Astrocyte of the spinal cord (primary cell): ENCODE data around the gene TEX54.
A peak's percentile ranks its signal among the peaks of the same experiment; 100 is the strongest.
"Not testable (repeated sequence)": the region's sequence is repeated elsewhere in the genome, so short reads cannot be mapped to it uniquely, and the experiment has no call there.

Experiments
- DNase-seq: peaks from one replicate; pipeline ENCODE4 v3.0.0; 2011; ENCODE audit warnings: low read depth, low spot score
- H3K4me3 ChIP-seq: 2 replicates; pipeline ENCODE4 v1.5.1; 2011; ENCODE audit warnings: low read depth, mild to moderate bottlenecking, low read length, moderate library complexity
- in situ Hi-C: cut with HindIII; loops from 2 replicates; pipeline ENCODE4 v1.10.0; 2017; ENCODE audit warnings: low sequenced_read_pairs
- TF ChIP-seq, protein P1 (sequence below): IDR thresholded peaks from 2 replicates; pipeline ENCODE4 v1.5.1; 2012; ENCODE audit warnings: low read depth, mild to moderate bottlenecking, low read length, inconsistent platforms

Gene TEX54

DNA sequence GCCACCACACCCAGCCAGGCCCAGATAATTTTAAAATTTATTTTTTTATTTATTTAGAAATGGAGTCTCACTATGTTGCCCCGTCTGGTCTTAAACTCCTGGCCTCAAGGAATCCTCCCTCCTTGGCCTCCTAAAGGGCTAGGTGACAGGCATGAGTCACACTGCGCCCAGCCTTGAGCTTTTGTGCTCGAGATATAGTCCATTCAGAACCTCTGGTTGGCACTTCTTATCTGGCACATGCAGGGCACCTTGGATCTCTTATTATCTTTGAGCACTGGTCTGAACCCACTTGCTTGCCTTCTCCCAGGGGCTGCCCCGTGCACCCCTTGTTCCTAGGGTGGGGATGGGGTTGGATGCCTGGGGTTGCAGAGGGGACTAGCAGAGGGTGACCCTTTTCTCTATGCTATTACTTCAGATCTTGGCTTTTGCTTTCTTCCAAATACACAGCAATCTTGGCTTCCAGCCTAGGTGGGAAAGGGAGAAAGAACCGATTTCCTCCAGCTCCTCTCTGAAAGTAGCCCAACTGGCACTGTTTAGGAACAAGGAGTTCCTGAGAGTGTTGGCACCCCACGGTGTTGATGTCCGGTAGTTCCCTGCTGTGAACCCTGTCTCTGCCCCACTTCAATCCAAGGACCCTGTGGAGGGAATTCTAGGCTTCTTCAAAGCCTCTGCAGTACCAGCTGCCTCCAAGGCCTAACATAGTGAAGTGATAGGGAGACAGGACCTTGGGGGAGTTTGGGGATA lies 46.8 kb upstream of the TEX54 start:
- peak; percentile 44 for DNase-seq
- TF ChIP-seq, protein P1, sequence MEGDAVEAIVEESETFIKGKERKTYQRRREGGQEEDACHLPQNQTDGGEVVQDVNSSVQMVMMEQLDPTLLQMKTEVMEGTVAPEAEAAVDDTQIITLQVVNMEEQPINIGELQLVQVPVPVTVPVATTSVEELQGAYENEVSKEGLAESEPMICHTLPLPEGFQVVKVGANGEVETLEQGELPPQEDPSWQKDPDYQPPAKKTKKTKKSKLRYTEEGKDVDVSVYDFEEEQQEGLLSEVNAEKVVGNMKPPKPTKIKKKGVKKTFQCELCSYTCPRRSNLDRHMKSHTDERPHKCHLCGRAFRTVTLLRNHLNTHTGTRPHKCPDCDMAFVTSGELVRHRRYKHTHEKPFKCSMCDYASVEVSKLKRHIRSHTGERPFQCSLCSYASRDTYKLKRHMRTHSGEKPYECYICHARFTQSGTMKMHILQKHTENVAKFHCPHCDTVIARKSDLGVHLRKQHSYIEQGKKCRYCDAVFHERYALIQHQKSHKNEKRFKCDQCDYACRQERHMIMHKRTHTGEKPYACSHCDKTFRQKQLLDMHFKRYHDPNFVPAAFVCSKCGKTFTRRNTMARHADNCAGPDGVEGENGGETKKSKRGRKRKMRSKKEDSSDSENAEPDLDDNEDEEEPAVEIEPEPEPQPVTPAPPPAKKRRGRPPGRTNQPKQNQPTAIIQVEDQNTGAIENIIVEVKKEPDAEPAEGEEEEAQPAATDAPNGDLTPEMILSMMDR = no peak
- in situ Hi-C loops = no loop called here
- peak overlapping the region; percentile 99 for H3K4me3 ChIP-seq

DNA sequence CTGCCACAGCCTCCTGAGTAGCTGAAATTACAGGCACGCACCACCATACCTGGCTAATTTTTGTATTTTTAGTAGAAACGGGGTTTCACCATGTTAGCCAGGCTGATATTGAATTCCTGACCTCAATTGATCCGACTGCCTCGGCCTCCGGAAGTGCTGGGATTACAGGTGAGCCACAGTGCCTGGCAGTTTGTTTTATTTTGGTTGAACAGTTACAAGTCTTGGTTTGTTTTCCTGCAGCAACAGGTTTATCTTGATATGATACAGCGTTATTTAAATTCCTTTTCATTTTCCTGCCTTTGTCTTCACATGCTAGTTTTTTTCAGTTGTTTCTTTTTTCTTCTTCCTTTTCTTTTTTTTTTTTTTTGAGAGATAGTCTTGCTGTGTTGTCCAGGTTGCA lies 44.1 kb upstream of the TEX54 start:
- TF ChIP-seq, protein P1 = no peak
- in situ Hi-C loops = no loop called here
- no peak for DNase-seq
- no peak overlapping the region for H3K4me3 ChIP-seq

DNA sequence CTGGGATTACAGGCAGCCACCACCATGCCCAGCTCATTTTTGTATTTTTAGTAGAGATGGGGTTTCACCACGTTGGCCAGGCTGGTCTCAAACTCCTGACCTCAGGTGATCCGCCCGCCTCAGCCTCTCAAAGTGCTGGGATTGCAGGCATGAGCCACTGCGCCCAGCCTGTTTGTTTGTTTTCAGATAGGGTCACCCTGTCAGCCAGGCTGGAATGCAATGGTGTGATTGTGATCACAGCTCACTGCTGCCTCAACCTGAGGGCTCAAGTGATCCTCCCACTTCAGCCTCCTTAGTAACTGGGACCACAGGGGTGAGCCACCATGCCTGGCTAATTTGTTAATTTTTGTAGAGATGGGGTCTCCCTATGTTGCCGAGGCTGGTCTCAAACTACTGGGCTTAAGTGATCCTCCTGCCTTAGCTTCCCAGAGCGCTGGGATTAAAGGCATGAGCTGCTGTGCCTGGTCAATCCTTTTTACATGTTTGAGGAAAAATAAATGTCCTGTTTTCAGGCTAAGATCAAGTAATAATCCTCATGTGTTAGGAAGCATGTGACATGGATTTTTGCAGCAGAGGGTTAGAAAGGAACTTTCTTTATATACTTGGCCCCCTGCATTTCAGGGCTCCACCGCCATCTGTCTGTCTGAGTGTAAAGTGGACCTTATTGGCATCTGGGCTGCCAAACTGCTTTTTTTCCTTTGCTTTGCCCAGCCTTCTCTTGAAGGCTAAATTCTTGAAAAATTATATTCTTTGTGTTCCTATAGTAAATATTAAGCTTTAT lies 43.2 kb upstream of the TEX54 start:
- H3K4me3 ChIP-seq = no peak overlapping the region
- in situ Hi-C loops = no loop called here
- TF ChIP-seq, protein P1 = peak; percentile 1

DNA sequence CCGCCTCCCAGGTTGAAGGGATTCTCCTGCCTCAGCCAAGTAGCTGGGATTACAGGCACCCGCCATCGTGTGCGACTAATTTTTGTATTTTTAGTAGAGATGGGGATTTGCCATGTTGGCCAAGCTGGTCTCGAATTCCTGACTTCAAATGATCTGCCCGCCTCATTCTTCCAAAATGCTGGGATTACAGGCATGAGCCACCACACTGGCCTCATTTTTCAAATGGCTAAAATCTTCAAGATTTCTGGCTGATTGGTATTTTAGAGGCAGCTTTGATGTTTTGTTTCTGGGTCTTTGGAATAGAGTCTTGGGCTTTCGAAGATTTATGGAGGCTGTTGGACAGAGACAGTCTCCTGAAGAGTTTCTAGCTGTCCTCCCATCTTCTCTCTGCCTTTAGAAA lies 42.2 kb upstream of the TEX54 start:
- no peak overlapping the region for H3K4me3 ChIP-seq
- no peak for DNase-seq
- in situ Hi-C loops = no loop called here
- TF ChIP-seq, protein P1 = no peak

More for the DNA sequence above, 43.2 kb upstream of the TEX54 start:
- no peak for DNase-seq

DNA sequence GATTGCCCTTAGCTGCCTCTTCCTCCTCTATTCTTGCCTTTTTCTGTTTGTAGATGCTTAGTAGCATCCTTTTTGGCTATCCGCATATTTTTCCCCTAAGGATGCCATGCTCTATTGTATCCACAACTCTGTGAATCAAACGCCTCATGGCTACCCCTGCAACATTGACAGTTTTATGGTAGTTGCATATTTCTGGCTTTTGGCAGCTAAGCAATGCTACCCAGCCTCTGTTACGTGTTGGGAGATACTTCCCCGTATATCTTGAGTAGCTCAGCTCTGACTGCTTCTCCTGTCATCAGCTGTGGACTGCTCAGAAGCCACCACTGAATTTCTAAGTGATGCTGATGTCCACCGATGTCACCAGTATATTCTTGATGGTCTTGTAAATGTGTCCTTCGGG lies 33.0 kb upstream of the TEX54 start:
- no peak for DNase-seq
- TF ChIP-seq, protein P1 = no peak
- no peak overlapping the region for H3K4me3 ChIP-seq
- in situ Hi-C loops = no loop called here

DNA sequence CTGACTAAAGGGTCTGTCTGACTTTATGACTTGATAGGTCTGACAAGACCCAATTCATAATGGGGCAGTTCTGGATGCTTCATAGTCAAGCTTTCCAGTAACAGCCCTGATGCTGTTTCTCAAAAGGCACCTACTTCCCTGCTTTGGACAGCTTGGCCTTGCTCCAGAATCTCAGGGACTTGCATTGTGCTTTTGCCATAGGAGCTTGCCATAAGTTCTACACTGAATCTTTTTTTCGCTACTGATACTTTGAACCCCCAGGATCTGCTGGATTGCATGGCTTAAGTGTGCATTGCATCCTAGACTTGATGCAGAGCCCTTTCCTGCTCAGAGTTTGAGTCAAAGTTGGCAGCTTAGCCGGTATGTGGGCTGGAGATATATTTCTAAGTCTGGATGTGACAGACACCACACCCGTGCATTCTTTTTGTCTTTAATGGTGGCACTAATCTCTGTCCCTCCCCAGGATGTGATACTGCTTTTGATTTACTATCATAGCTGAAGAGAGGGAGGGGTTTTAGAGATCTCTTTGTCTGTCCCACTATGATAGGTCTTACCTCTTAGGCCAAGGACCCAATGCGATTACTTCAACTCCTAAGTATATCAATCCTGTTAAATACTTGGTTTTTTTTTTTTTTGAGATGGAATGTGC lies 31.2 kb upstream of the TEX54 start:
- H3K4me3 ChIP-seq = no peak overlapping the region
- in situ Hi-C loops = no loop called here
- no peak for DNase-seq
- TF ChIP-seq, protein P1 = no peak

DNA sequence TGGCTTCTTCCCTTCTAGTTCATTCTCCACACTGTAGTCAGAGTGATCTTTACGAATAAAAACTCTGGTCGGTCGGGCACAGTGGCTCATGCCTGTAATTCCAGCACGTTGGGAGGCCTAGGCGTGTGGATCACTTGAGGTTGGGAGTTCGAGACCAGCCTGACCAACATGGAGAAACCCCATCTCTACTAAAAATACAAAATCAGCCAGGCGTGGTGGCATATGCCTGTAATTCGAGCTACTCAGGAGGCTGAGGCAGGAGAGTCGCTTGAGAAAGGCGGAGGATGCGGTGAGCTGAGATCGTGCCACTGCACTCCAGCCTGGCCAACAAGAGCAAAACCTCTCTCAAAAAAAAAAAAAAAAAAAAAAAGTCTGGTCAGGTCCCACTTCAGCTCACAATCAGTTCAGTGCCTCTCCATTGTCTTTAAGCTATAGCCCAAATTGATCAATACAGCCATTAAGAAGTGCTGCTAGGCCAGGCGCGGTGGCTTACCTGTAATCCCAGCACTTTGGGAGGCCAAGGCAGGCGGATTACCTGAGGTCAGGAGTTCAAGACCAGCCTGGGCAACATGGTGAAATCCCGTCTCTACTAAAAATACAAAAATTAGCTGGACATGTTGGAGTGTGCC lies 29.0 kb upstream of the TEX54 start:
- DNase-seq, in situ Hi-C loops, H3K4me3 ChIP-seq: not testable (repeated sequence)
